GM21423 (cell line): ENCODE results near the gene RIPOR1.

Source experiments
- ATAC-seq: cut with Tn5 transposase; IDR thresholded peaks from one replicate; pipeline ENCODE4 v1.9.1; 2021; ENCODE audit warnings: mild to moderate bottlenecking, moderate library complexity; ENCODE audit not compliant: unreplicated experiment

RIPOR1 gene

GRCh38 chr16:67594956-67595355, 66.3 kb downstream of the RIPOR1 start:
- no peak for ATAC-seq
